ENCODE results near the gene C4orf51. TPM values are rescaled to one million over a fixed set of nuclear protein-coding genes. Genes with fewer than 3 reads are reported as not detected.
A peak's percentile ranks its signal among the peaks of the same experiment; 100 is the strongest.

The C4orf51 gene
- total and polyA plus RNA-seq, 2 of the 8 experiments (the other 6 are each of a cell fraction or from before 2014, with no cell fraction given), result 0.54 TPM; not detected in 1

DNA sequence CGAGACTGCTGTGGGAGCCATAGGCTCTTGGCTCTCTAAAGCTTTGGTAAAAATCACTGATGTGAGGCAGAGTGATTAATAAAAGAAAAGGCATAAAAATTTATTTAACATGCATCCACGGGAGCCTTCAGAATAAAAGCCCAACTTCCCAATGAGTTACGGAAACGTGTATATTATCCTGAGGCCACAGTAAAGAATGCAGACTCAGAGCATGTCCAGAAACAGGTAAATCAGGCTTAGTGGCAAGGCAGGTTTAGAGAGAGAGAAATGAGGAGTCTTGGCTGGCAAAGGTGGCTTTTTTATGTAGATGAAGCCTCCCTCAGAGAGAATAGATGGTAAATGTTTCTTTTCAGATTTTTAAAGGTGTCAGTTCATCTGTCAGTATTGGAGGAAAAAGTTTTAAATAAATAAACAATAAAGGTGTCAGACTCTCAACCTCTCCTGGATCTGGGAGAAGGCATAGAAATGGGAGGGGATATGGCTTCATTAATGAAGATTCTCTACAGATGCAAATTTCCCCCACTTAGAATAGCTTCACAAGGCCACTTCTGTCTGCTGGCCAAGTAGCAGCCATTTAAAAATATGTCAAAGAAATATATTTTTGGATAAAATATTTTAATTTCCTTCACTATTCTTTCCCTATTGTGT is 24.0 kb downstream of the C4orf51 start:
- H4K20me1 ChIP-seq (replicated peaks in 1 of 2; ENCODE audit: control insufficient read depth in 1 of 2, insufficient read depth in 2 of 2, low read length in 2 of 2), result no peaks in the 10 kb centered on the region
- H4K5ac ChIP-seq (ENCODE audit: insufficient read length, low read depth, low read length), result no peak overlapping the region
- H3K9ac ChIP-seq (replicated peaks in 1 of 4; ENCODE audit: extremely low read depth in 1 of 4, low read depth in 3 of 4, low read length in 3 of 4), result no peak overlapping the region; a peak in 1 of 7 replicates
- no peak overlapping the region for H3K23ac ChIP-seq (ENCODE audit: insufficient read length)
- H3K4me1 ChIP-seq (replicated peaks in 1 of 4; ENCODE audit: control insufficient read depth in 3 of 4, insufficient read depth in 4 of 4, low read length in 3 of 4), result peaks cover 0 to 9% (median 6%) of the 10 kb centered on the region in 4 experiments; a peak in 5 of 7 replicates
- FAIRE-seq (peak; percentile 66), DNase-seq (ENCODE audit: low read depth in 1 of 2, low spot score in 2 of 2) (peak in 1 of 2 experiments; percentile 13)
- no peak overlapping the region for H4K91ac ChIP-seq (replicated peaks; ENCODE audit: insufficient read length, low read length)
- no peak overlapping the region for H2BK20ac ChIP-seq (ENCODE audit: low read length)
- no peaks in the 10 kb centered on the region for H3K9me3 ChIP-seq (ENCODE audit: insufficient read depth in 2 of 2, low read depth in 1 of 2, low read length in 1 of 2)
- H2BK12ac ChIP-seq (ENCODE audit: low read depth, low read length), result no peak overlapping the region
- no peak overlapping the region for H2AK5ac ChIP-seq (ENCODE audit: low read depth, low read length)
- H3K79me2 ChIP-seq (ENCODE audit: control insufficient read depth in 1 of 2, insufficient read depth in 2 of 2, low read length in 2 of 2), result no peaks in the 10 kb centered on the region
- ChIA-PET CTCF (ENCODE audit: partially characterized antibody) (no interaction called here), POLR2A (ENCODE audit: partially characterized antibody) (interaction anchor here (1.5 kb wide), 1 partner anchor 30 kb away, joined by 3 read pairs; no protein-coding TSS in a partner anchor)
- H3K4me3 ChIP-seq (ENCODE audit: extremely low read depth in 1 of 4, insufficient read depth in 2 of 4, low read depth in 3 of 4, low read length in 4 of 4), result peak overlapping the region in 1 of 4 experiments; percentile 40; a peak in 1 of 8 replicates
- WGBS, 2 experiments (ENCODE audit: extremely low coverage in 1 of 2, insufficient coverage in 1 of 2, insufficient read length in 1 of 2, insufficient replicate concordance in 2 of 2, low coverage in 1 of 2, low lambda C conversion rate in 2 of 2, missing lambda C conversion rate in 1 of 2), result 15% methylated on average over 4 of the region's 4 CpGs; no CpG with 5 or more reads in 1 of the 2 experiments
- H3K27ac ChIP-seq (ENCODE audit: low read depth, low read length), result no peak overlapping the region
- H3K4ac ChIP-seq (replicated peaks; ENCODE audit: insufficient read length, low read depth, low read length), result no peak overlapping the region
- H4K8ac ChIP-seq (ENCODE audit: extremely low read depth, insufficient read depth, low read length), result no peak overlapping the region
- H3K56ac ChIP-seq (replicated peaks; ENCODE audit: insufficient read length, low read depth, low read length), result no peak overlapping the region
- H2BK120ac ChIP-seq (replicated peaks; ENCODE audit: low read depth, low read length), result no peak overlapping the region
- no peaks in the 10 kb centered on the region for H3K36me3 ChIP-seq (ENCODE audit: control insufficient read depth in 2 of 4, insufficient read depth in 4 of 4, low read length in 3 of 4)
- H2AFZ ChIP-seq (ENCODE audit: low read length), result no peak overlapping the region
- TF ChIP-seq FOSL1 (IDR thresholded peaks at IDR 0.05; ENCODE audit: insufficient read depth, low read depth, low read length) (no peak), KDM1A (IDR thresholded peaks at IDR 0.05; ENCODE audit: borderline replicate concordance, low read length) (no peak), ASH2L (IDR thresholded peaks at IDR 0.05; ENCODE audit: low read length) (peak; percentile 52), RNF2 (IDR thresholded peaks at IDR 0.05; ENCODE audit: borderline replicate concordance, low read depth, low read length, missing control alignments, poor library complexity, severe bottlenecking) (no peak), JUND (IDR thresholded peaks at IDR 0.05; ENCODE audit: low read length) (no peak), GABPA (IDR thresholded peaks at IDR 0.05; ENCODE audit: borderline replicate concordance, insufficient read depth, low read length) (no peak), SP1 (IDR thresholded peaks at IDR 0.05; ENCODE audit: low read depth, low read length) (peak; percentile 68; the same call in 1 of the 2 replicates), KDM4A (IDR thresholded peaks at IDR 0.05; ENCODE audit: low read depth, low read length, severe bottlenecking) (no peak)
- TF ChIP-seq, protein P1, sequence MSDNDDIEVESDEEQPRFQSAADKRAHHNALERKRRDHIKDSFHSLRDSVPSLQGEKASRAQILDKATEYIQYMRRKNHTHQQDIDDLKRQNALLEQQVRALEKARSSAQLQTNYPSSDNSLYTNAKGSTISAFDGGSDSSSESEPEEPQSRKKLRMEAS (IDR thresholded peaks at IDR 0.05), result no peak
- peak overlapping the region; percentile 14 to 35 for H3K4me2 ChIP-seq (ENCODE audit: insufficient read depth in 1 of 2, low read depth in 2 of 2, low read length in 2 of 2)
- H3K14ac ChIP-seq (ENCODE audit: insufficient read length), result no peak overlapping the region
- H3K23me2 ChIP-seq (ENCODE audit: low read depth, low read length), result peaks cover 1% of the 10 kb centered on the region; the same call in 1 of the 2 replicates
- no peaks in the 10 kb centered on the region for H3K79me1 ChIP-seq (ENCODE audit: low read depth, low read length)
- H3K27me3 ChIP-seq (replicated peaks in 1 of 4; ENCODE audit: control insufficient read depth in 3 of 4, extremely low read depth in 1 of 4, insufficient read depth in 3 of 4, low read length in 3 of 4), result no peaks in the 10 kb centered on the region
- H2BK15ac ChIP-seq (ENCODE audit: low read length), result no peak overlapping the region
- no peak overlapping the region for H3K18ac ChIP-seq (ENCODE audit: extremely low read depth, low read length)
- no peak overlapping the region for H2BK5ac ChIP-seq (ENCODE audit: low read depth, low read length)

Measured in H1 (cell line).